Measurements from ENCODE around the gene SPAAR.
"Not testable (repeated sequence)": the region's sequence is repeated elsewhere in the genome, so short reads cannot be mapped to it uniquely, and the experiment has no call there.

The SPAAR gene

GRCh38 chr9:35923598-35923926, 14.3 kb downstream of the SPAAR start:
- DNase-seq (ENCODE audit: low spot score) = no peak

- DNase-seq (ENCODE audit: low spot score) = peak; percentile 79
Measured at GRCh38 chr9:35923927-35924763, 14.9 kb downstream of the SPAAR start.

- DNase-seq (ENCODE audit: low spot score) = no peak
Measured at GRCh38 chr9:35928591-35929452, 19.5 kb downstream of the SPAAR start.

GRCh38 chr9:35929453-35929718, 20.1 kb downstream of the SPAAR start:
- DNase-seq (ENCODE audit: low spot score) = no peak

GRCh38 chr9:35930521-35930920, 21.2 kb downstream of the SPAAR start:
- DNase-seq (ENCODE audit: low spot score) = no peak

GRCh38 chr9:35930989-35931388, 21.7 kb downstream of the SPAAR start:
- no peak for DNase-seq (ENCODE audit: low spot score)

- no peak for DNase-seq (ENCODE audit: low spot score)
Measured at GRCh38 chr9:35932735-35933134, 23.4 kb downstream of the SPAAR start.

- DNase-seq (ENCODE audit: low spot score) = no peak
Measured at GRCh38 chr9:35933550-35934067, 24.3 kb downstream of the SPAAR start.

GRCh38 chr9:35934069-35934468, 24.8 kb downstream of the SPAAR start:
- not testable (repeated sequence) for DNase-seq (ENCODE audit: low spot score)

GRCh38 chr9:35935261-35935660, 26.0 kb downstream of the SPAAR start:
- no peak for DNase-seq (ENCODE audit: low spot score)

GRCh38 chr9:35935755-35936509, 26.6 kb downstream of the SPAAR start:
- no peak for DNase-seq (ENCODE audit: low spot score)

GRCh38 chr9:35937227-35937626, 27.9 kb downstream of the SPAAR start:
- no peak for DNase-seq (ENCODE audit: low spot score)

GRCh38 chr9:35938474-35939356, 29.4 kb downstream of the SPAAR start:
- DNase-seq (ENCODE audit: low spot score) = no peak

- no peak for DNase-seq (ENCODE audit: low spot score)
Measured at GRCh38 chr9:35939679-35940250, 30.5 kb downstream of the SPAAR start.

GRCh38 chr9:35940458-35941407, 31.4 kb downstream of the SPAAR start:
- DNase-seq (ENCODE audit: low spot score) = peak; percentile 42

GRCh38 chr9:35942286-35942685, 33.0 kb downstream of the SPAAR start:
- DNase-seq (ENCODE audit: low spot score) = no peak

- DNase-seq (ENCODE audit: low spot score) = no peak
Measured at GRCh38 chr9:35944173-35944572, 34.9 kb downstream of the SPAAR start.

- no peak for DNase-seq (ENCODE audit: low spot score)
Measured at GRCh38 chr9:35944841-35945240, 35.6 kb downstream of the SPAAR start.

- DNase-seq (ENCODE audit: low spot score) = peak; percentile 86
Measured at GRCh38 chr9:35945341-35946018, 36.2 kb downstream of the SPAAR start.
